C4-2B (cell line): ENCODE measurements around the gene PDRG1.

Experiments used
- H3K27ac ChIP-seq: fragments of 450-650 bp; 2 replicates; pipeline ENCODE4 v1.5.1; 2017
- ZFX ChIP-seq: fragments of 450-650 bp; IDR thresholded peaks from 2 replicates; pipeline ENCODE4 v1.6.1; 2017
- TF ChIP-seq, protein P1 (sequence below): fragments of 450-650 bp; conservative IDR thresholded peaks from 2 replicates; pipeline ENCODE4 v1.5.1; 2017; ENCODE audit warnings: mild to moderate bottlenecking

Gene PDRG1

DNA sequence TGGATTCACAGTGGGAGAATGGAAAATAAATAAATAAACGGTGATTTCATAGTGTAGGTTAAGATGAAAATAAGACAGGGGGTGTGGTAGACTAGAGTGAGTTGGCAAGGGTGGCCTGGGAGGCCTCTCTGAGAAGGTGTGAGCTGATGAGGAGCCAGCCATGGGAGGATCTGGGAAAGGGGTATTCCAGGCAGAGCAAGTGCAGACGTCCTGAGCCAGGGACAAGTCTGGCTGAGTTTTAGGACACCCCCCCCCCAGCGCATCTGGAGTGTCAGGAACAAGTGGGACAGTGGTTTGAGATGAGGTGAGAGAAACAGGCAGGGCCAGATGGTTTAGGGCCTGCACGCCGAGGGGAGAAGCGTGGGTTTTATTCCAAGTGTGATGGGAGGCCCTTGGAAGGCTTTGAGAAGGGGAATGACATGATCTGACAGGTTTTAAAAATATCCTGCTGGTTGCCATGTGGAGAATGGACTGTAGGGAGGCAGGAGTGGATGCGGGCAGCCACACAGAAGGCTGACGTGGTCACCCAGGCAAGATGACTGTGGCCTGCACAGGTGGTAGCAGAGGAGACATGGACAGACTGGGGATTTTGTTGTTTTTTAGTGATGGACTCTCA, 37.3 kb upstream of the PDRG1 start:
- no peak overlapping the region for H3K27ac ChIP-seq
- TF ChIP-seq ZFX: no peak
- TF ChIP-seq, protein P1, sequence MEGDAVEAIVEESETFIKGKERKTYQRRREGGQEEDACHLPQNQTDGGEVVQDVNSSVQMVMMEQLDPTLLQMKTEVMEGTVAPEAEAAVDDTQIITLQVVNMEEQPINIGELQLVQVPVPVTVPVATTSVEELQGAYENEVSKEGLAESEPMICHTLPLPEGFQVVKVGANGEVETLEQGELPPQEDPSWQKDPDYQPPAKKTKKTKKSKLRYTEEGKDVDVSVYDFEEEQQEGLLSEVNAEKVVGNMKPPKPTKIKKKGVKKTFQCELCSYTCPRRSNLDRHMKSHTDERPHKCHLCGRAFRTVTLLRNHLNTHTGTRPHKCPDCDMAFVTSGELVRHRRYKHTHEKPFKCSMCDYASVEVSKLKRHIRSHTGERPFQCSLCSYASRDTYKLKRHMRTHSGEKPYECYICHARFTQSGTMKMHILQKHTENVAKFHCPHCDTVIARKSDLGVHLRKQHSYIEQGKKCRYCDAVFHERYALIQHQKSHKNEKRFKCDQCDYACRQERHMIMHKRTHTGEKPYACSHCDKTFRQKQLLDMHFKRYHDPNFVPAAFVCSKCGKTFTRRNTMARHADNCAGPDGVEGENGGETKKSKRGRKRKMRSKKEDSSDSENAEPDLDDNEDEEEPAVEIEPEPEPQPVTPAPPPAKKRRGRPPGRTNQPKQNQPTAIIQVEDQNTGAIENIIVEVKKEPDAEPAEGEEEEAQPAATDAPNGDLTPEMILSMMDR: no peak

DNA sequence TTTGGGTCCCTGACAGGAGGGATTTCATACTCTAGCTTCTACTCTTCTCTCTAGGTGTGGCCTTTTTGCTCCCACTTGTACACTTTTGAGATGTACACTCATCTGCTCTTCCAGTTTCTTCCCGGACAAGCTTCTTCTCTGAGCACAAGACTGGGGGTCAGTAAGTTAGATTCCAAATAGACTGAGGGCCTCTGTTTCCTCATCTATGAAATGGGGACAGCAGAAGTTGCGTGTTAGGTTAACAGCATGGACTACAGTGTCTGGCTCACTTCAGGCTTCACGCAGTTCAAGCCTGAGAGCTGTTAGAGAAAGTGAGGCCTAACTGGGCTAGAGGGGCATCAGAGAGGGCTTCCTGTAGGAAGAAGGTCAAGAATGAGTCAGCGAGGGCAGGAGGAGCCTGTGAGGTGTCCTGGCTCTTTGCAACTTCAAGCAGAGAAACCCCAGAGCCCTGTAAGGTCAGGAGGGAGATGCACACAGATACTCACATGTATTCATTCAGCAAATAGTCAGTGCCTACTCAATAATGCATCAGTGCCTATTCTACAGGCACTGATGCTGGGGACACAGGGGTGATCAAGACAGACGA, 36.7 kb upstream of the PDRG1 start:
- H3K27ac ChIP-seq: no peak overlapping the region
- no peak for TF ChIP-seq ZFX
- TF ChIP-seq, protein P1: no peak

DNA sequence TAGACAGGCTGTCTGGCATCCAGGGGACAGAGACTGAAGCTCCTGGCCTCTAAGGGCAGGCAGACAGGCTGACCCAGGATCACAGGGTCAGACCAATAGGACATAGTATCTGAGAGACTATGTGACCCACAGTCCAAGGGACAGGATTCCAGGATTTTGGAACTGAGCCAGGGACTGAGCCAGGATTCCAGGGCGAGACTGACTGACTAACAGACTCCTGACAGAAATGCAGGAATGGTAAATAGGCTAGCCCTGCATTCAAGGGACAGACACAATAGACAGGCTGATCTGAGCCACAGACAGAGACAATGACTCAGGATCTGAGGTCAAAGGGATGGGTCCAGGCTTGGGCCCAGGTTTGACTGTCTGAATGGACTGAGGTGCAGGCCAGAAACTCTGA, 35.9 kb upstream of the PDRG1 start:
- no peak for TF ChIP-seq ZFX
- TF ChIP-seq, protein P1: no peak
- no peak overlapping the region for H3K27ac ChIP-seq

DNA sequence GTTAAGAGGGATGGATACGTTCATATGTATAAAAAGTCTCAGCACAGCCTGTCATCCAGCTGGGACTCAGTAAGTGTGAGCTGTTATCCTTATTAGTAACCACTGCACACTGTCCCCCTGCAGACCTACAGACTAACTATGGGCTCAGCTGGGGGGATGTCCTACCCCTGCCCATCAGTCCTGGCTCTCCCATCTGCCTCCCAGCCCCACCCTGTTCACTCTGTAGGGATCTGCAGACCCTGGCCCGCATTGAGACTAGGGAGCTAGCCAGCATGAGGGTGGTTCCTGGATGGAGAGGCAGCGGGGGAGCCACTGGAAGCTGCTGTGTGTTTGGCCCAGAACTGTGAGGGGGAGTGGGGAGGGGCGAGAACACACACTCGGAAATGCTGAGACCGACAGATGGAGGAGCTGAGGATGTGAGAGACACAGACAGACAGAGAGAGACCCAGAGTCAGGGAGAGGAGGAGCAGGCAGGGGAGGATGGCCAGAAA, 33.2 kb upstream of the PDRG1 start:
- TF ChIP-seq, protein P1: no peak
- no peak for TF ChIP-seq ZFX
- H3K27ac ChIP-seq: no peak overlapping the region

DNA sequence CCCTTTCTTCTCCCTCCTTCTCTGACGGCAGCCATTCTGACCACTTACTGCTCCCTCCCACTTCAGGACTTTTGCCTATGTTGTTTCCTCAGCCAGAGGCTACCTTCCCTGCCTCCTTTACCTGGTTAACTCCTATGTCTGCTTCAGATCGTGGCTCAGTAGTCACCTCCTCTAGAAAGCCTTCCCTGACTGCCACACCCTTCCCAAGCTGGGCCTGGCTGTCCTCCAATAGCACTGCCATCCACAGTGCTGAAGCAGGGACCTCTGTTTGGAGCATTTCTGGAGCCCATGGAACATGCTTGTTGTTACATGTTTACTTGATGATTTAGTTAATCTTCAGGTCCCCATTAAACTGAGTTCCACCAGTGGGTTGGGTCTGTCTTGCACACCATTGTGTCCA, 29.9 kb upstream of the PDRG1 start:
- no peak overlapping the region for H3K27ac ChIP-seq
- no peak for TF ChIP-seq ZFX

DNA sequence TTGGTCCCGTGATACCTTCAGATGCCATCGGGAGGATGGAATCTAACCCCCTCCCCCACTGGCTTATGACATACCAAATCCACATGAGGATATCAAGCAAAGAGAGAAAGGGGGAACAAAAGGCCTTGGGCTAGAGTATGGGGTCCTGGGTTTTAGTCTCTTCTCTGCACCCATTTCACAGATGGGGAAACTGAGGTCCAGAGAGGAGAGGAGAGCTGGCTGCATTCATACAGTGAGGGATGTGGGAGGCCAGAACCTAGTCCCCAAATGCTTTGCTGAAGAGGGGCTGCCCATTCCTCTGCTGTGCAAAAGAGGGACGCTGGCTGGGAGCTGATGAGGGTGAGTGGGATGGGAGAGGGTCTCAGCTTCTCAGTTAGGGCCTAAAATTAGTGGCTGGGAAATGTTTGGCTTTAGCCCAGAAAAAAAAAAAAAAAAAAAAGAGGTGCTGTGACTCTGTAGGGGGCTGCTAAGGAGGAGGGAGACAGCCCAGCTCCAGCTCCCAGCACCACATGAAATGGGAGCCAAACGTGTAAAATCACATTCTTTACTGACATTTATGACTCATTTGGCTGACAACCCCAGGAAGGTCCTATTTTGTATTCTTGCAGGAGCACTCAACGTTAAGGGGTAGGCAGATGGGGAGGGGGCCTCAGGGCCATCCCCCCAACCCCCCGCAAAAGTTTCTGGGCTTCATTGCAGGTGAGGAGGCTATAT, 28.0 kb upstream of the PDRG1 start:
- TF ChIP-seq ZFX: no peak
- TF ChIP-seq, protein P1: no peak
- H3K27ac ChIP-seq: no peak overlapping the region

DNA sequence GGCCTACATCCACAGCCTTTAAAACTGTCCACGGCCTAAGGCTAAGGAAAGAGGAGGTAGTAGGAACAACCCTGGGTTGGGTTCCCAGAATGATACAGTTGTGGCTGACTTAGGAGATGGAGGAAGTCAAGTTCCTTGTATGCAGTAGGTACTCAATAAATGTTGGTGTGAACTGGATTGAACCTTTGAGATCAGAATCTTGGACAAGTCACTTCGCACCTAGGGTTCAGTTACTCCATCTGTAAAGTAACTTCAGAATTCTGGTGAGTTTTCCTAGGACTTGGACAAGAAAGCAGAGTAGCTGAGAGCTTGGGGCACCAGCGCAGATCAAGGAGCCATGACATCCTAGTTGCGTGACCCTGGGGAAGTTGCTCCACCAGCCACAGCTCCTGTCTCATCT, 25.2 kb upstream of the PDRG1 start:
- TF ChIP-seq ZFX: no peak
- TF ChIP-seq, protein P1: no peak
- no peak overlapping the region for H3K27ac ChIP-seq
